ENCODE measurements around the gene EFHD2. TPM values are rescaled to one million over a fixed set of nuclear protein-coding genes. Genes with fewer than 3 reads are reported as not detected.

The EFHD2 gene
- total RNA-seq, 1 donor, result 36.3 TPM

DNA sequence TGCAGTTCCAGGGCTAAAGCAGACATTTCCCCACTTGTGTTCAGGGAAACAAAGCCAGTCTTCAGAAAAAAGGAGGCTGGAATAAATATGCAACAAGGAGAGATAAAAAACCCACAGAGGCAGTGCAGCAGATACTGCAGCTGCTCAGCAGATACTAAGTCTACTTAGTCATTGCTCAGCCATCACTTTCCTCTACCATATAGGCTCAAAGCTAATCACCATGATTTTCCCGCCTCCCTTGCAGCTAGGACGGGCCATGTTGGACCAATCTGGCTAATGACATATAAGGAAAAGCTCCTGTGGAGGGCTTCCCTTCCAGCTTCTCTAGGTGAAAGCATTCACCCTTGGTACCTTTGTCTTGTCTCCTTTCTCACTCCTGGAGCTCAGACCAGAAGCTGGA, 10.0 kb upstream of the EFHD2 start:
- TF ChIP-seq, protein P1, sequence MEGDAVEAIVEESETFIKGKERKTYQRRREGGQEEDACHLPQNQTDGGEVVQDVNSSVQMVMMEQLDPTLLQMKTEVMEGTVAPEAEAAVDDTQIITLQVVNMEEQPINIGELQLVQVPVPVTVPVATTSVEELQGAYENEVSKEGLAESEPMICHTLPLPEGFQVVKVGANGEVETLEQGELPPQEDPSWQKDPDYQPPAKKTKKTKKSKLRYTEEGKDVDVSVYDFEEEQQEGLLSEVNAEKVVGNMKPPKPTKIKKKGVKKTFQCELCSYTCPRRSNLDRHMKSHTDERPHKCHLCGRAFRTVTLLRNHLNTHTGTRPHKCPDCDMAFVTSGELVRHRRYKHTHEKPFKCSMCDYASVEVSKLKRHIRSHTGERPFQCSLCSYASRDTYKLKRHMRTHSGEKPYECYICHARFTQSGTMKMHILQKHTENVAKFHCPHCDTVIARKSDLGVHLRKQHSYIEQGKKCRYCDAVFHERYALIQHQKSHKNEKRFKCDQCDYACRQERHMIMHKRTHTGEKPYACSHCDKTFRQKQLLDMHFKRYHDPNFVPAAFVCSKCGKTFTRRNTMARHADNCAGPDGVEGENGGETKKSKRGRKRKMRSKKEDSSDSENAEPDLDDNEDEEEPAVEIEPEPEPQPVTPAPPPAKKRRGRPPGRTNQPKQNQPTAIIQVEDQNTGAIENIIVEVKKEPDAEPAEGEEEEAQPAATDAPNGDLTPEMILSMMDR (IDR thresholded peaks at IDR 0.05; ENCODE audit: insufficient read depth, low read depth, low read length), result no peak
- DNase-seq (ENCODE audit: low read depth), result no peak
- H3K4me3 ChIP-seq (ENCODE audit: low read depth, low read length), result no peak overlapping the region

DNA sequence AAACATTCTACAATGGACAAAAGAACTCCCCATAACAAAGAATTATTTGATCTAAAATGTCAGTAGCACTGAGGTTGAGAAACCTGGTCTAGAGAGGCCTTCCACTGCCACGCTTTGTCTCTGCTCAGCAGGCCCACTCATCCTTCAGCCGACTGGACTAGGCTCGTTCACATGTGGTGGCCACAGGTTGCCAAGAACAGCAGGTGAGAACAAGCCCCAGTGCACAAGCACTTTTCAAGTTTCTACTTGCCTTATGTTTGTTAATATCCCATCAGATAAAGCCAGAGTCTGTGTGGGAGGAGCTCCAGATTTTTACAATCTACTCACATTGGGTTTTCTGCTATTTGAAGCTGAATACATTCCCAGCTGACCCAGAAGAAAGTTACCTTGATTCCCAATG, 9.1 kb upstream of the EFHD2 start:
- TF ChIP-seq, protein P1 (IDR thresholded peaks at IDR 0.05; ENCODE audit: insufficient read depth, low read depth, low read length), result no peak
- H3K4me3 ChIP-seq (ENCODE audit: low read depth, low read length), result no peak overlapping the region
- no peak for DNase-seq (ENCODE audit: low read depth)

DNA sequence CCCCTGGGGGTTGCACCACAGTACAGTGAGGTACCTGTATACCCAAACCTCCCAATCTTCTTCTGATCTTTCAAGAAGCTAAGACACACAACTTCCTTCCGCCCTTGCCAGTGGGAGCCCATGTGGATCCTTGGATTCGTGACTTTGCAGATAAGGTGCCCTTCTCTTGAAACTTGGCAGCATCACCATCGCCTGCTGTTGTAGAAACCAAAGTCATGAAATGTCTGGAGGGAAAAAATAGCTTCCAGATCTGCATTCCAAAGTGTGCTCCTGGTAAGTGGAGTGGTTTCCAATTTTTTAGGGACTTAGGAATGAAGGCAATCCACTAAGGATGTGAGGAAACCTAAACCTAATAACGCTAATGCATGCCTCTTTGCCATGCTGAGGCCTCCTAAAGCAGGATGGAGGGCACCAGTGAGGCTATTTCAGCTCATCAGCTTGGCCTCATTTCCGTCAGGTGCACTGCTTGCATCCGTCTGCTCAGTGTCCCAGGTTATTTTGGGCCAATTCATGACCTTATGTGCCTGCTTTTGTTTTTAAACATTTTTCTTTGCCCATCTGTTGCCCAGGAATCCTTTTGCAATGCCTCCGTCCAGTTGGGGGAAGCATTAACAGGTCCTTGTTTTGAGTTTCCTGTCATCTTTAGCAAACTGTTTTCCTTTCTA, 8.2 kb upstream of the EFHD2 start:
- no peak overlapping the region for H3K4me3 ChIP-seq (ENCODE audit: low read depth, low read length)
- TF ChIP-seq, protein P1 (IDR thresholded peaks at IDR 0.05; ENCODE audit: insufficient read depth, low read depth, low read length), result no peak
- DNase-seq (ENCODE audit: low read depth), result no peak

DNA sequence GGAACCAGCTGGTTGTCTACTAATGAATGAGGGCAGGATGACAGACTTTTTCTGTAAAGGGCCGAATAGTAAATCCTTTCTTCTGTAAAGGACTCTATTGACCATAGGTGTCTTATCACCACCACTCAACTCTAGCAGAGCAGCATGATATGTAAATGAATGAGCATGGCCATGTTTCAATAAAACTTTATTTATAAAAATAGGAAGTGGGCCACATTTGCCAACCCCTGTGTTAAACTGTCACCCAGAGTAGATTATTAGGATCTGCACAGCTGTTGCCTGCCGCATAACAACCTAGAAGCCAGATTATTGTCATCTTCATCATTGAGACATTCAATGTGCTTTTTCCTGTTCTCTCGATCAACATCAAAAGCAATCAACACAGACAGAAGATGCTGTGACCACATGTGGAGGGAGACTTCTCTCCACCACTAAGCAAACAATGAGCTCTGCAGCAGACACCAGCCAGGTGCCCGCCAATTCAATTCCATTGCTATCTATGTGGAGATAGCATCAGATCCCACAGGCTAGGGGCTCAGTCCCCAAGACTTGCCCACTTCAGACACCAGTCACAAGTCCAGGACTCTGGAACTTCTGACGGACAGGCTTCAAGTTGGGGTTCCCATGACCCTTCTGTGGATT, 6.8 kb upstream of the EFHD2 start:
- no peak for DNase-seq (ENCODE audit: low read depth)
- no peak overlapping the region for H3K4me3 ChIP-seq (ENCODE audit: low read depth, low read length)
- TF ChIP-seq, protein P1 (IDR thresholded peaks at IDR 0.05; ENCODE audit: insufficient read depth, low read depth, low read length), result no peak

DNA sequence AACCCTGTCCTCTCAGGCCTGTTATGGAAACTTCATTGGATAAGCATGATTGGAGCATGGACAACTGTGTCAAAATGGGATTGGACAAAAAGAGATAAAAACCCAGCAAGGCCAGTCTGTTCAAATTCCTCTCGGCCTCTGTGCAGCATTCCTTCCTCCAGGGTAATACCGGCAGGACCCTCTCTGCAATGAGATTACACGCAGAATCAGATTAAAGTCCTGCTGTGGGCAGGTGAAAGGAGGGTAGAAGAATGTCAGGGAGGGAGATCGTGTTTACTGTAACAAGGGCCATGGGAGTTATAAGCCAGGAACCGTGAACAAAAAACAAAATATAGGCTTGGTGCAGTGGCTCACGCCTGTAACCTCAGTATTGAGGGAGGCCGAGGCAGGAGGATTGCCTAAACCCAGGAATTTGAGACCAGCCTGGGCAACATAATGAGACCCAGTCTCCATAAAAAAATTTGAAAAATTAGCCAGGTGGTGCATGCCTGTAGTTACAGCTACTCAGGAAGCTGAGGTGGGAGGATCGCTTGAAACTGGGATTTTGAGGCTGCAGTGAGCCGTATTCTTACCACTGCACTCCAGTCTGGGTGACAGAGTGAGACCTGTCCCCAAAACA, 5.6 kb upstream of the EFHD2 start:
- TF ChIP-seq, protein P1 (IDR thresholded peaks at IDR 0.05; ENCODE audit: insufficient read depth, low read depth, low read length), result no peak
- H3K4me3 ChIP-seq (ENCODE audit: low read depth, low read length), result no peak overlapping the region
- DNase-seq (ENCODE audit: low read depth), result no peak

DNA sequence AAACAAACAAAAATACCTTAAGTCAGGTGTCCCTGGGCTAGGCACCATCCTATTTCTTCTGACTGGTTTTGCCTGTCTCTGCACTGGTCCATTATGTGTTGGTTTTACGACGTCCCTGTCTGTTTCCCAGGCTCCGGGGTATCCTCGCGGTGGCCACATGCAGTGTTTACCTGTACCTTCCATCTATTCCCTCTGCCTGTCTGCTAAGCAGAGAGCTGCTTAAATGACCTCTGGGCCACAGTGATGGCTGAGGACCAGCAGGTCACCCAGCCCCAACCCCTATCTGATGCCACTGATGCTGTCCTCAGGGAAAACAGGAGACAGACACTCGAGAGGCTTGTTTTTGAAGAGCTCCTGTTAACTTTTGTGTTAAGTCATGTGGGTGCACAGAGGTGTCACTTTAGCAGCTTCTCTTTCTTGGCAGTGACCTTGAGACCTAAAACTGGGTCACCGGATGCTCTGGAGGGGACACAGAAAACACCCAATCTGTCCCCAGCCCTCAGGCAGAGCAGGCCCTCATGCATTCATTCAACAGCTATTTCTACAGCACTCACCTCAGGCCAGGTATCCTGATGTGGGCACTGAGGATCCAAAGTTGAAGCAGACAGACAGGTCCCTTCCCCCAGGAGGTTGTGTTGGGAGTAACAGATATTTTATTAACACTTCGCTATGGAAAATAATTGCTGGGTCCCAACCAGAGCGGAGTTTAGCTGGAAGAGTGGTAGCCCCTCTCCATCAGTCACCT, 4.4 kb upstream of the EFHD2 start:
- TF ChIP-seq, protein P1 (IDR thresholded peaks at IDR 0.05; ENCODE audit: insufficient read depth, low read depth, low read length), result no peak
- no peak overlapping the region for H3K4me3 ChIP-seq (ENCODE audit: low read depth, low read length)
- no peak for DNase-seq (ENCODE audit: low read depth)
